ENCODE measurements around the gene ZNF581.

DNA sequence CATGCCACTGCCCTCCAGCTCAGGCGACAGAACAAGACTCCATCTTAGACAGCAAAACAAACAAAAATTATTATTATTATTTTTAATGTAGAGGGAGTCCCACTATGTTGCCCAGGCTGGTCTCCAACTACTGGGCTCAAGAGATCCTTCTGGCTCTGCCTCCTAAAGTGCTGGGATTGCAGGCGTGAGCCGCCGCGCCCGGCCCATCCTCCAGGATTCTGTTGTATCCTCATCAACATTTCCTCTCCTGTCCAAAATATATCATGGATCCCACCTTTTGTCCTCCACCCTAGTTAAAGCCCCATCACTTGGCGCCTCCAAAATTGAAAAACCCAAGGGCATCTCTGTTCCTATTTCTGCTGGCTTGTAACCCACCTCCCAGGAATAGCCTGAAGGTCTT lies 20.3 kb upstream of the ZNF581 start:
- TF ChIP-seq, protein P1, sequence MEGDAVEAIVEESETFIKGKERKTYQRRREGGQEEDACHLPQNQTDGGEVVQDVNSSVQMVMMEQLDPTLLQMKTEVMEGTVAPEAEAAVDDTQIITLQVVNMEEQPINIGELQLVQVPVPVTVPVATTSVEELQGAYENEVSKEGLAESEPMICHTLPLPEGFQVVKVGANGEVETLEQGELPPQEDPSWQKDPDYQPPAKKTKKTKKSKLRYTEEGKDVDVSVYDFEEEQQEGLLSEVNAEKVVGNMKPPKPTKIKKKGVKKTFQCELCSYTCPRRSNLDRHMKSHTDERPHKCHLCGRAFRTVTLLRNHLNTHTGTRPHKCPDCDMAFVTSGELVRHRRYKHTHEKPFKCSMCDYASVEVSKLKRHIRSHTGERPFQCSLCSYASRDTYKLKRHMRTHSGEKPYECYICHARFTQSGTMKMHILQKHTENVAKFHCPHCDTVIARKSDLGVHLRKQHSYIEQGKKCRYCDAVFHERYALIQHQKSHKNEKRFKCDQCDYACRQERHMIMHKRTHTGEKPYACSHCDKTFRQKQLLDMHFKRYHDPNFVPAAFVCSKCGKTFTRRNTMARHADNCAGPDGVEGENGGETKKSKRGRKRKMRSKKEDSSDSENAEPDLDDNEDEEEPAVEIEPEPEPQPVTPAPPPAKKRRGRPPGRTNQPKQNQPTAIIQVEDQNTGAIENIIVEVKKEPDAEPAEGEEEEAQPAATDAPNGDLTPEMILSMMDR (IDR thresholded peaks at IDR 0.05): no peak
- TF ChIP-seq EP300 (IDR thresholded peaks at IDR 0.05) (no peak), POLR2A (IDR thresholded peaks at IDR 0.05) (no peak)

Measured in ovary (tissue), 3 donors.